ENCODE data around the gene FDX1.

The FDX1 gene

GRCh38 chr11:110481523-110481922, 51.8 kb downstream of the FDX1 start:
- H3K4me3 ChIP-seq (ENCODE audit: low read depth, low read length) = no peak overlapping the region
- TF ChIP-seq CTCF (IDR thresholded peaks at IDR 0.05; ENCODE audit: low read depth, low read length) = no peak

- no peak overlapping the region for H3K4me3 ChIP-seq (ENCODE audit: low read depth, low read length)
- TF ChIP-seq CTCF (IDR thresholded peaks at IDR 0.05; ENCODE audit: low read depth, low read length) = no peak
These were observed 56.4 kb downstream of the FDX1 start for GRCh38 chr11:110486156-110486555.

- TF ChIP-seq CTCF (IDR thresholded peaks at IDR 0.05; ENCODE audit: low read depth, low read length) = no peak
- H3K4me3 ChIP-seq (ENCODE audit: low read depth, low read length) = no peak overlapping the region
These were observed 58.7 kb downstream of the FDX1 start for GRCh38 chr11:110488446-110488845.

GRCh38 chr11:110490886-110491285, 61.1 kb downstream of the FDX1 start:
- no peak for TF ChIP-seq CTCF (IDR thresholded peaks at IDR 0.05; ENCODE audit: low read depth, low read length)
- H3K4me3 ChIP-seq (ENCODE audit: low read depth, low read length) = no peak overlapping the region

GRCh38 chr11:110491577-110492320, 62.0 kb downstream of the FDX1 start:
- no peak for TF ChIP-seq CTCF (IDR thresholded peaks at IDR 0.05; ENCODE audit: low read depth, low read length)
- no peak overlapping the region for H3K4me3 ChIP-seq (ENCODE audit: low read depth, low read length)

GRCh38 chr11:110492321-110492685, 62.6 kb downstream of the FDX1 start:
- H3K4me3 ChIP-seq (ENCODE audit: low read depth, low read length) = no peak overlapping the region
- TF ChIP-seq CTCF (IDR thresholded peaks at IDR 0.05; ENCODE audit: low read depth, low read length) = no peak

GRCh38 chr11:110493346-110493745, 63.6 kb downstream of the FDX1 start:
- TF ChIP-seq CTCF (IDR thresholded peaks at IDR 0.05; ENCODE audit: low read depth, low read length) = no peak
- no peak overlapping the region for H3K4me3 ChIP-seq (ENCODE audit: low read depth, low read length)

All from WI38 (cell line).